ENCODE data around the gene GAL. TPM values are rescaled to one million over a fixed set of nuclear protein-coding genes. Genes with fewer than 3 reads are reported as not detected.

Gene GAL
- total RNA-seq, 1 donor from 2014 or later, result 0.36 TPM

DNA sequence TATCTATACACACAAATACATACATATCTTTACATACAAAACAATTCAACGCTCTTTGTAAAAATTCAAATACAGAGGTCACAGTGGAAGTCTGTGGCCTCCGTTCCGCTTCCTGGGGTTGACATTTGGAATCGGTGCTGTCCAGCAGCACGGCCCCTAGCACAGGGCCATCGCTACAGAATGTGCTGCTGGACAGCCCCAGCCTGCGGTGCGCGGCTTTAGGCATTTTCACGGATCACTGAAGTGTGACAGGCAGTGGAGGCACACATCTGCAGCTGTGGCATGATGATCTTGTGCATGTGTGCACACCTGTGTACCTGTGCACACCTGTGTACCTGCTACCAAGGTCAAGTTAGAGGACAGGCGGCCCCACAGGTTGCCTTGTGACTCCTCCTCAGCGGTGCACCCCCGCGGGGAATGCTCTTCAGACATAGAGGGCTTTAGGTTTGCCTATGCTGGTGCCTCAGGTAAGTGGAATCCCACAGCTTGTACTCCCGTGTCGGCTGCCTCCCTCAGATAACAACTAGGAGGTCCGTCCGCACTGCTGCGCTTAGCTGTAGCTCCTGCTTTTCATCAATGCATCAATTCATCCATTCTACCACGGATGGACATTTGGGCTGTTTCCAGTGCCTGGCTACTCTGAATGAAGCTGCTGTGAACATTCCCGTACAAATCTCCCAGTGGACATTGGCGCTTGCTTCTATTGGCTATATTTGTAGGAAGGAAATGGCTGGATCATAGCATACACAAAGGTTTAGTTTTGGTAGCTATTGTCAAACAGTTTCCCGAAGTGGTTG lies 29.9 kb downstream of the GAL start:
- no peak for ATAC-seq

DNA sequence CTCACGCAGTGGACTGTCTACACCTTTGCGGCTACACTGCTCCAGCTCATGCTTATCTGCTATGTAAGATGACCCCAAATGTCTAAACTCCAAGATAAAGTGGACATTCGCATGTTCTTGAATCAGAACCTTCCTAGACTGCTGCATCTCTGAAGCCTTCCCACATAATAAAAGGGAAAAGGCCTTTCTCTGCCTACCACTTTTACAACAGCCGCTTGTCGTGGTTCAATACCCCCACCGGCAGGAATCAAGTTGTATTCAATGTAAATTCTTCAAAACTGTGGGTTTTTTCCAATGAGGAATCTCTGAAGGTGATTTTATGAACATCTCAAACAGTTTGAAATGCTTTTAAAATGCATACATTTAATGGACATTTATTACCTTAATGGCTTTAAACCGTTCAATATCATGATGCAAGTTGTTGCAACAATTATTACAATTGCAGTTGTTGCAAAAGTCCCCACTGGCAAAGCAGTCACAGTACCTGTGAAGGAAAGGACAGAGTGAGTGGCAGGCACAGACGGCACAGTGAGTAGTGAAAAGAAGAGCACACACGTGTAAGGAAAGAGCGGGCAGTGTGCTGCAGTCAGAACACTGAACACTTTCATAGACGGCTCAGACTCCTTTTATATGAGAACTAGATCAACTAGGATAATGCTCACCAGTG lies 31.2 kb downstream of the GAL start:
- no peak for ATAC-seq

DNA sequence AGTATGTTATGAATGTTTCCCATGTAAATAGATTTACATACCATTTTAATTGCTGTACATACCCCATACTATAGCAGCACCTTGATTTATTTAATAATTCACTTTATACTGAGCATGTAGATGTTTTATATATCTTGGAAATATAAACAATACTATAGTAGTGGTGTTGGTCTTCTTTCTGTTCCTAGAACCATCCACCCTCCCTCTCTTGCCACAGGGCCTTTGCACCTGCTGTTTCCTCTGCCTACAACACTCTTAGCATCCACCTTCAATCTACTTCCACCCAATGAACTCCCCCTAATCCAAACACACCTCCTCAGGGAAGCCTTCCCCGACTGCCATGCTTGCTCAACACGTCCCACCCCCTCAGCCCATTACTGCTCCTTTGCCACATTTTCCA lies 36.7 kb downstream of the GAL start:
- ATAC-seq, result no peak

DNA sequence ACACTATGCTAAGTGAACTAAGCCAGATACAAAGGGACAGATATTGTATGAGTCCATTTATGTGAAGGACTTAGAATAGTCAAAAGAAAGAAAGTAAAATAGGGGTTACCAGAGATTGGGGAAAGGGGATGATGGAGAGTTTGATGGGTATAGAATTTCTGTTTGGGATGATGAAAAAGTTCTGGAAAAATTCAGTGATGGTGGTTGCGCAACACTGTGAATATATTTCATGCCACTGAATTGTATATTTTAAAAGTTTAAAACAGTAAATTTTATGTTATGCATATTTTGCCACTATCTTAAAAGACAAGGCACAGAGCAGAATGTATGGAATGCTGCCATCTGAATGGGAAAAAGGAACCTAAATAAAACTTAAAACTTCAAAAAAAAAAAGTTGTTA lies 37.8 kb downstream of the GAL start:
- ATAC-seq, result no peak

DNA sequence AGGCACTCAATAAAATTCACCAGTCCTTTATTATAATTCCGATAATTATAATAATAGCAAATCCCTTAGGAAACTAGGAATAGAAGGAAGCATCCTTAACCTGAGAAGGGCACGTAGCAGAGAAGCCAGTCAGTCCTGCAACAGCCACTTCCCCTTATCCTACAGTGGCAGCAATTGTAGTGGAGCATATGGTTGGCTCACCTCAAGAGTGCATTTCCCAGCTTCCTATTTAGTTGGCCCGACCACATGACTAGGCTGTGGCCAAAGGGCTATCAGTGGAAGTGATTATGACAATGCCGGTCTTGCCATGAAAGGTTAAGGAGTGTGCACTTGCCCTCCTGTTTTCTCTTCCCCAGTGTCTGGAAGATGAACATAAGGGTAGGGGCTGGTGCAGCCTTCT lies 39.9 kb downstream of the GAL start:
- no peak for ATAC-seq

DNA sequence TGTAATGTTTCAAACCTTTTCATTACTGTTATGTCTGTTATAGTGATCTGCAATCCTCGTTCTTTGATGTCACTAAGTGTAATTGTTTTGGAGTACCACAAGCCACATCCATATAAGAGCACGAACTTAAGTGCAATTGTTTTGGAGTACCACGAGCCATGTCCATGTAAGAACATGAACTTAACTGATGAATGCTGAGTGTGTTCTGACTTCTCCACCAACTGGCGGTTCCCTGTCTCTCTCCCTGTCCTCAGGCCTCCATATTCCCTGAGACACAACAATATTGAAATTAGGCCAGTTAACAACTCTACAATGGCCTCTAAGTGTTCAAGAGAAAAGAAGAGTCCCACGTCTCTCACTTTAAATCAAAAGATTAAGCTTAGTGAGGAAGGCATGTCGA lies 43.4 kb downstream of the GAL start:
- ATAC-seq, result no peak

DNA sequence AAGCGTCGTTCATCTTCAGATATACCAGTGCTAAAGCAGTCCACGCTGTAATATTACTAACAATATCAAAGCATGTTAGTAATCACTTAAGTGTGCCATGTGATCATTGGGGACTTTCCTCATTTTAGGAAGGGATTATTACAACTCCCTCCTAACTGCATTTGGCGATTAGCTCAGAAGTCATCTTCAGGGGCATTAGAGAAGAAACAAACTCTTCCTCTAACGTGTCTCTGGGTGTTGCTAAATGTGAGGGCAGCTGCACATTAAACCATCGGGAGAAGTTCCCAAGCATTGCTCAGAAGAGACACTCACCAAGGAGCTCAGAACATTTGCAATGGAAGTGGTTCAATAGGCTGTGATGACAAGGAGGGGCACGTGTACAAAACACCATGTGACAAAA lies 49.8 kb downstream of the GAL start:
- no peak for ATAC-seq

DNA sequence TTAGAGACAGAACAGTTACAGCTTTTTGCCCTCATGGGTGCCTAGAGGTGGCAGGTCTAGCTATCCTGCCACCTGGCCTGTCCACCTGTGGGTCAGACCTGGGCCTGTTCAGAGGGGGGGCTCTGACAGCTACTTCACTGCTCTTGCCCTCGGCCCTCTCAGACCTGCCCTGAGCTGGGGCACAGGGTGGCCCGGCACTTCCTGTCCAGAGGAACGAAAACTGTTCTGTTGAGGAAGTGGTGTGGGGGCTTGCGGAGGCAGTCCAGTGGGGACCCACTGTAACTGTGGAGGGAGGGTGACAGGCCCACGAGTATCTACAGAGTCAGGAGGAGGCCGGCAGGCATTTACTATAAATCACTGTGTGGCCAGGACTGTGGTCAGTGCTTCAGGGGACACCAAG lies 50.8 kb downstream of the GAL start:
- peak; percentile 17 for ATAC-seq

DNA sequence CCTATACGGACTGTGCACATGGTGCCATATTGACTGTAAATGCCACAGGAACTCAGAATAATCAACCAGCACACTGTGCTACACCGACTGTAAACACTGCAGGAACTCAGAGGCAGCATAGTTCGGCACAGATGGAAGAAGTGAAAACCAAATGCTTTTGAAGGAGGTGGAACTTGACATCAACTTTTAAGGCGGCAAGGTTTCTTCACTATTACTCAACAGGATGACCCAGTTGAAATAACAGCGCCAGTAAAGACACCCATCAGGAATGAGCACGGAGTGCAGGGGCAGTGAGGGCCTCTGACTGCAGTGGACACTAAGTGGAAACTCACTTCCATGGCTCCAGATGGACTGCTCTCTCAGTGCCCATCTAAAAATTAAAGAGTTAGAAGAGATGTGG lies 51.3 kb downstream of the GAL start:
- no peak for ATAC-seq

Other genes with a start within 250 kb of the GAL start
- gene PPP6R3, start 223.8 kb upstream of the GAL start, total RNA-seq, result 59.8 TPM
- 5.2 TPM for gene TESMIN, start 67.0 kb downstream of the GAL start, total RNA-seq
- gene CPT1A, start 157.4 kb downstream of the GAL start, total RNA-seq, result 23.9 TPM
- 62.7 TPM for gene MRPL21, start 219.3 kb downstream of the GAL start, total RNA-seq
- gene IGHMBP2, start 219.3 kb downstream of the GAL start, total RNA-seq, result 12.6 TPM